ENCODE measurements around the gene NWD2. TPM values are rescaled to one million over a fixed set of nuclear protein-coding genes. Genes with fewer than 3 reads are reported as not detected.
A peak's percentile ranks its signal among the peaks of the same experiment; 100 is the strongest.

Gene NWD2
- total RNA-seq, 1 experiment from 2014 or later = not detected

GRCh38 chr4:37439809-37440474 is 195.4 kb downstream of the NWD2 start:
- no peak for DNase-seq (ENCODE audit: low read depth)

- no peak for DNase-seq (ENCODE audit: low read depth)
Measured at GRCh38 chr4:37440501-37440900, 196.0 kb downstream of the NWD2 start.

GRCh38 chr4:37441231-37442061 is 196.9 kb downstream of the NWD2 start:
- DNase-seq (ENCODE audit: low read depth) = peak; percentile 69

- DNase-seq (ENCODE audit: low read depth) = no peak
Measured at GRCh38 chr4:37442062-37442323, 197.4 kb downstream of the NWD2 start.

GRCh38 chr4:37443137-37443536 is 198.6 kb downstream of the NWD2 start:
- no peak for DNase-seq (ENCODE audit: low read depth)

GRCh38 chr4:37445023-37445422 is 200.5 kb downstream of the NWD2 start:
- no peak for DNase-seq (ENCODE audit: low read depth)

- peak; percentile 67 for DNase-seq (ENCODE audit: low read depth)
Measured at GRCh38 chr4:37446016-37446415, 201.5 kb downstream of the NWD2 start.

- peak; percentile 30 for DNase-seq (ENCODE audit: low read depth)
Measured at GRCh38 chr4:37447886-37448285, 203.3 kb downstream of the NWD2 start.

GRCh38 chr4:37450309-37450708 is 205.8 kb downstream of the NWD2 start:
- DNase-seq (ENCODE audit: low read depth) = no peak

- no peak for DNase-seq (ENCODE audit: low read depth)
Measured at GRCh38 chr4:37450911-37451310, 206.4 kb downstream of the NWD2 start.

- no peak for DNase-seq (ENCODE audit: low read depth)
Measured at GRCh38 chr4:37451656-37452055, 207.1 kb downstream of the NWD2 start.

GRCh38 chr4:37452952-37453280 is 208.4 kb downstream of the NWD2 start:
- peak; percentile 57 for DNase-seq (ENCODE audit: low read depth)

GRCh38 chr4:37453281-37453998 is 208.9 kb downstream of the NWD2 start:
- DNase-seq (ENCODE audit: low read depth) = no peak

GRCh38 chr4:37453999-37454800 is 209.7 kb downstream of the NWD2 start:
- no peak for DNase-seq (ENCODE audit: low read depth)

GRCh38 chr4:37455301-37456131 is 211.0 kb downstream of the NWD2 start:
- no peak for DNase-seq (ENCODE audit: low read depth)

GRCh38 chr4:37461801-37462200 is 217.3 kb downstream of the NWD2 start:
- no peak for DNase-seq (ENCODE audit: low read depth)

- DNase-seq (ENCODE audit: low read depth) = no peak
Measured at GRCh38 chr4:37463033-37463856, 218.7 kb downstream of the NWD2 start.

GRCh38 chr4:37464373-37465128 is 220.0 kb downstream of the NWD2 start:
- DNase-seq (ENCODE audit: low read depth) = no peak

GRCh38 chr4:37465296-37465695 is 220.8 kb downstream of the NWD2 start:
- no peak for DNase-seq (ENCODE audit: low read depth)

Measured in HT1080 (cell line).